CD4-positive, alpha-beta memory T cell (primary cell): Measurements from ENCODE around the gene ABCD3. TPM values are rescaled to one million over a fixed set of nuclear protein-coding genes. Genes with fewer than 3 reads are reported as not detected.
A peak's percentile ranks its signal among the peaks of the same experiment; 100 is the strongest.

Experiments used
- CTCF ChIA-PET: fragments of 350-600 bp; sonication (Branson Sonifier 250); formaldehyde crosslinking; loops from one replicate; lab custom pipeline; 2021; ENCODE audit warnings: inconsistent platforms; ENCODE audit not compliant: partially characterized antibody; lab: Charles Lee
- POLR2A ChIA-PET: fragments of 350-600 bp; sonication (Branson Sonifier 250); formaldehyde crosslinking; loops from one replicate; lab custom pipeline; 2021; ENCODE audit not compliant: partially characterized antibody; lab: Charles Lee
- DNase-seq, 5 donors: peaks; one replicate each; pipeline versions ENCODE4 v3.0.0 to v3.0.0-alpha.2; 2020 to 2022; ENCODE audit warnings: mixed read lengths in 1 of 5
- H3K27ac ChIP-seq: one replicate; pipeline ENCODE4 v1.7.0; 2013; ENCODE audit warnings: low read depth, low read length
- H3K27me3 ChIP-seq: 2 replicates; pipeline ENCODE4 v1.7.0; 2013; ENCODE audit warnings: mild to moderate bottlenecking, low read length, moderate library complexity; ENCODE audit not compliant: insufficient read depth
- H3K36me3 ChIP-seq: 2 replicates; pipeline ENCODE4 v1.7.0; 2013; ENCODE audit warnings: mild to moderate bottlenecking, low read length, moderate library complexity; ENCODE audit not compliant: insufficient read depth
- H3K4me1 ChIP-seq: 2 replicates; pipeline ENCODE4 v1.7.0; 2013; ENCODE audit warnings: mild to moderate bottlenecking, low read length, moderate library complexity; ENCODE audit not compliant: insufficient read depth
- H3K4me3 ChIP-seq, 2 donors: one replicate each; pipeline ENCODE4 v1.7.0; 2013; ENCODE audit warnings: low read length in 2 of 2, mild to moderate bottlenecking in 1 of 2
- H3K9me3 ChIP-seq, 2 donors: one replicate each; pipeline ENCODE4 v1.7.0; 2013; ENCODE audit warnings: low read length in 2 of 2, control low read depth in 1 of 2; ENCODE audit not compliant: control insufficient read depth in 1 of 2
- H3K27ac Mint-ChIP-seq, 7 donors: one replicate each; pipeline ENCODE4 v1.8.0; 2020 to 2021; ENCODE audit warnings: mixed read lengths in 7 of 7, mild to moderate bottlenecking in 6 of 7, inconsistent platforms in 3 of 7, moderate library complexity in 3 of 7
- H3K27me3 Mint-ChIP-seq, 2 donors: one replicate each; pipeline ENCODE4 v1.8.0; 2020 to 2021; ENCODE audit warnings: mixed read lengths in 2 of 2
- H3K36me3 Mint-ChIP-seq, 2 donors: one replicate each; pipeline ENCODE4 v1.8.0; 2020 to 2021; ENCODE audit warnings: mixed read lengths in 2 of 2, inconsistent platforms in 1 of 2, mild to moderate bottlenecking in 1 of 2
- H3K4me1 Mint-ChIP-seq, 4 donors: one replicate each; pipeline ENCODE4 v1.8.0; 2020 to 2021; ENCODE audit warnings: mixed read lengths in 4 of 4, mild to moderate bottlenecking in 1 of 4
- H3K4me3 Mint-ChIP-seq, 8 donors: one replicate each; pipeline ENCODE4 v1.8.0; 2020 to 2021; ENCODE audit warnings: mixed read lengths in 8 of 8, mild to moderate bottlenecking in 7 of 8, moderate library complexity in 6 of 8, inconsistent platforms in 3 of 8
- H3K9me3 Mint-ChIP-seq, 8 donors: one replicate each; pipeline ENCODE4 v1.8.0; 2020 to 2021; ENCODE audit warnings: mixed read lengths in 8 of 8, mild to moderate bottlenecking in 5 of 8, inconsistent platforms in 3 of 8, moderate library complexity in 1 of 8
- intact Hi-C: fragments of 100-400 bp; cut with micrococcal nuclease; formaldehyde crosslinking; loops from one replicate; pipeline ENCODE4 v1.15.1; 2023
- polyA plus RNA-seq, 2 donors: library from polyadenylated mRNA; unstranded; fragments of 300-500 nt; fragmentation: Illumina TruSeq; gene quantifications; one replicate each; pipeline ENCODE4 v1.2.3, GENCODE V29; 2021
- total RNA-seq, 2 experiments: library from RNA; stranded (reverse); gene quantifications; one replicate each; pipeline ENCODE4 v1.2.3, GENCODE V29; 2021

The ABCD3 gene
- total and polyA plus RNA-seq, 4 experiments from 2014 or later, result 23.6 to 24.2 (median 23.9) TPM

- DNase-seq, result no peak
- POLR2A ChIA-PET, result interaction anchor here (1.6 kb wide), 1 partner anchor 33 kb away, joined by 4 read pairs; no protein-coding TSS in a partner anchor
- peak overlapping the region in 2 of 7 donors; percentile 12 to 47 for H3K27ac Mint-ChIP-seq
These were observed 34.2 kb upstream of the ABCD3 start for GRCh38 chr1:94383966-94384408.

GRCh38 chr1:94384485-94385265 lies 33.5 kb upstream of the ABCD3 start:
- Histone ChIP-seq H3K36me3 (no peaks in the 10 kb centered on the region), H3K9me3 (no peaks in the 10 kb centered on the region), H3K27ac (no peak overlapping the region), H3K4me3 (no peak overlapping the region), H3K4me1 (peaks cover 17% of the 10 kb centered on the region), H3K27me3 (no peaks in the 10 kb centered on the region)
- Mint-ChIP-seq H3K36me3 (no peaks in the 10 kb centered on the region), H3K27ac (peak overlapping the region in 6 of 7 donors; percentile 29 to 88 (median 66)), H3K4me3 (peak overlapping the region; percentile 54 to 83 (median 70)), H3K27me3 (peaks cover 2 to 3% of the 10 kb centered on the region in 2 donors), H3K9me3 (peaks cover 0 to 8% (median 2%) of the 10 kb centered on the region in 8 donors), H3K4me1 (peaks cover 16 to 24% (median 19%) of the 10 kb centered on the region in 4 donors)
- ChIA-PET POLR2A (interaction anchor here (1.6 kb wide), 1 partner anchor 33 kb away, joined by 4 read pairs; no protein-coding TSS in a partner anchor), CTCF (no interaction called here)
- intact Hi-C loops, result loop anchor here (1.0 kb wide), 1 partner anchor 34 kb away; the partner anchor contains the start of gene ABCD3
- DNase-seq, result peak in 4 of 5 donors; percentile 11 to 19 (median 16)

More at GRCh38 chr1:94383966-94384408, 34.2 kb upstream of the ABCD3 start:
- intact Hi-C loops, result loop anchor here (1.0 kb wide), 1 partner anchor 34 kb away; the partner anchor contains the start of gene ABCD3
- Histone ChIP-seq H3K27ac (no peak overlapping the region), H3K36me3 (no peaks in the 10 kb centered on the region), H3K9me3 (no peaks in the 10 kb centered on the region), H3K27me3 (no peaks in the 10 kb centered on the region), H3K4me1 (peaks cover 17% of the 10 kb centered on the region), H3K4me3 (no peak overlapping the region)
- H3K36me3 Mint-ChIP-seq, result no peaks in the 10 kb centered on the region
- peaks cover 2% of the 10 kb centered on the region in 2 donors for H3K27me3 Mint-ChIP-seq
- peaks cover 0 to 3% (median 2%) of the 10 kb centered on the region in 8 donors for H3K9me3 Mint-ChIP-seq
- peak overlapping the region in 5 of 8 donors; percentile 6 to 83 (median 47) for H3K4me3 Mint-ChIP-seq
- CTCF ChIA-PET, result no interaction called here
- H3K4me1 Mint-ChIP-seq, result peaks cover 16 to 24% (median 19%) of the 10 kb centered on the region in 4 donors

GRCh38 chr1:94385308-94385929 lies 32.8 kb upstream of the ABCD3 start:
- H3K27me3 Mint-ChIP-seq, result peaks cover 2 to 5% of the 10 kb centered on the region in 2 donors
- no peak overlapping the region for H3K4me3 ChIP-seq
- ChIA-PET POLR2A (interaction anchor here (1.6 kb wide), 1 partner anchor 32 kb away, joined by 4 read pairs; no protein-coding TSS in a partner anchor), CTCF (no interaction called here)
- H3K27me3 ChIP-seq, result no peaks in the 10 kb centered on the region
- no peaks in the 10 kb centered on the region for H3K9me3 ChIP-seq
- H3K27ac ChIP-seq, result no peak overlapping the region
- H3K4me1 ChIP-seq, result peaks cover 17% of the 10 kb centered on the region
- peaks cover 16 to 24% (median 19%) of the 10 kb centered on the region in 4 donors for H3K4me1 Mint-ChIP-seq
- peak overlapping the region; percentile 54 to 83 (median 70) for H3K4me3 Mint-ChIP-seq
- no peaks in the 10 kb centered on the region for H3K36me3 Mint-ChIP-seq
- DNase-seq, result no peak
- peaks cover 0 to 9% (median 5%) of the 10 kb centered on the region in 8 donors for H3K9me3 Mint-ChIP-seq
- H3K36me3 ChIP-seq, result no peaks in the 10 kb centered on the region
- peak overlapping the region in 5 of 7 donors; percentile 12 to 88 (median 77) for H3K27ac Mint-ChIP-seq
- intact Hi-C loops, result no loop called here

- no peak for DNase-seq
- Histone ChIP-seq H3K9me3 (no peaks in the 10 kb centered on the region), H3K27me3 (no peaks in the 10 kb centered on the region), H3K36me3 (no peaks in the 10 kb centered on the region), H3K4me1 (peaks cover 12% of the 10 kb centered on the region), H3K27ac (no peak overlapping the region), H3K4me3 (no peak overlapping the region)
- ChIA-PET POLR2A (no interaction called here), CTCF (no interaction called here)
- Mint-ChIP-seq H3K9me3 (peaks cover 0 to 9% (median 6%) of the 10 kb centered on the region in 8 donors), H3K27me3 (peaks cover 8 to 17% of the 10 kb centered on the region in 2 donors), H3K36me3 (peaks cover 0 to 3% of the 10 kb centered on the region in 2 donors), H3K4me3 (no peak overlapping the region), H3K4me1 (peaks cover 9 to 14% (median 13%) of the 10 kb centered on the region in 4 donors), H3K27ac (no peak overlapping the region)
- intact Hi-C loops, result no loop called here
These were observed 28.9 kb upstream of the ABCD3 start for GRCh38 chr1:94389298-94389697.

- Histone ChIP-seq H3K36me3 (no peaks in the 10 kb centered on the region), H3K9me3 (no peaks in the 10 kb centered on the region), H3K27me3 (no peaks in the 10 kb centered on the region), H3K4me1 (no peaks in the 10 kb centered on the region), H3K4me3 (no peak overlapping the region), H3K27ac (no peak overlapping the region)
- H3K4me1 Mint-ChIP-seq, result no peaks in the 10 kb centered on the region
- H3K27me3 Mint-ChIP-seq, result peaks cover 9 to 16% of the 10 kb centered on the region in 2 donors
- peaks cover 0 to 7% (median 4%) of the 10 kb centered on the region in 8 donors for H3K9me3 Mint-ChIP-seq
- POLR2A ChIA-PET, result no interaction called here
- no peak overlapping the region for H3K4me3 Mint-ChIP-seq
- H3K27ac Mint-ChIP-seq, result no peak overlapping the region
- intact Hi-C loops, result no loop called here
- CTCF ChIA-PET, result no interaction called here
- no peak for DNase-seq
- peaks cover 0 to 3% of the 10 kb centered on the region in 2 donors for H3K36me3 Mint-ChIP-seq
These were observed 23.9 kb upstream of the ABCD3 start for GRCh38 chr1:94394247-94394646.

GRCh38 chr1:94395231-94395630 lies 23.0 kb upstream of the ABCD3 start:
- H3K27me3 Mint-ChIP-seq, result peaks cover 13 to 14% of the 10 kb centered on the region in 2 donors
- Histone ChIP-seq H3K27ac (no peak overlapping the region), H3K27me3 (no peaks in the 10 kb centered on the region), H3K4me3 (no peak overlapping the region), H3K4me1 (no peaks in the 10 kb centered on the region), H3K9me3 (no peaks in the 10 kb centered on the region), H3K36me3 (no peaks in the 10 kb centered on the region)
- H3K36me3 Mint-ChIP-seq, result peaks cover 0 to 3% of the 10 kb centered on the region in 2 donors
- no peak for DNase-seq
- intact Hi-C loops, result no loop called here
- no peak overlapping the region for H3K4me3 Mint-ChIP-seq
- no peaks in the 10 kb centered on the region for H3K4me1 Mint-ChIP-seq
- ChIA-PET CTCF (no interaction called here), POLR2A (no interaction called here)
- H3K9me3 Mint-ChIP-seq, result peaks cover 0 to 2% (median 0%) of the 10 kb centered on the region in 8 donors
- no peak overlapping the region for H3K27ac Mint-ChIP-seq
